Measurements from ENCODE around the gene PIEZO2. TPM values are rescaled to one million over a fixed set of nuclear protein-coding genes. Genes with fewer than 3 reads are reported as not detected.

Gene PIEZO2
- total and polyA plus RNA-seq, 11 donors = 0.04 to 4.9 (median 0.20) TPM; not detected in 2

GRCh38 chr18:10901329-10901728 is 248.0 kb downstream of the PIEZO2 start:
- Histone ChIP-seq H3K9me3 (no peaks in the 10 kb centered on the region), H3K27ac (no peak overlapping the region), H3K27me3 (no peaks in the 10 kb centered on the region), H3K4me1 (no peaks in the 10 kb centered on the region), H3K36me3 (no peaks in the 10 kb centered on the region), H3K4me3 (no peak overlapping the region)
- ATAC-seq (no peak), DNase-seq (no peak)
- WGBS, 4 donors = 77 to 90% (median 84%) methylated on average over 2 of the region's 2 CpGs
- TF ChIP-seq CTCF (IDR thresholded peaks at IDR 0.05) (no peak), POLR2A (IDR thresholded peaks at IDR 0.05) (no peak)
- intact Hi-C loops (cut with DNase I) = no loop called here

GRCh38 chr18:10900435-10900834 is 248.9 kb downstream of the PIEZO2 start:
- intact Hi-C loops (cut with DNase I) = no loop called here
- no peak overlapping the region for H3K27ac ChIP-seq
- no peaks in the 10 kb centered on the region for H3K27me3 ChIP-seq
- no peak for TF ChIP-seq POLR2A (IDR thresholded peaks at IDR 0.05)
- no peak overlapping the region for H3K4me3 ChIP-seq
- no peaks in the 10 kb centered on the region for H3K4me1 ChIP-seq
- H3K9me3 ChIP-seq = no peaks in the 10 kb centered on the region
- DNase-seq = no peak
- 79 to 95% (median 83%) methylated on average over 4 of the region's 4 CpGs for WGBS, 4 donors
- no peak for ATAC-seq
- no peaks in the 10 kb centered on the region for H3K36me3 ChIP-seq

GRCh38 chr18:10899481-10899880 is 249.9 kb downstream of the PIEZO2 start:
- Histone ChIP-seq H3K36me3 (no peaks in the 10 kb centered on the region), H3K9me3 (no peaks in the 10 kb centered on the region), H3K27me3 (no peaks in the 10 kb centered on the region), H3K27ac (no peak overlapping the region), H3K4me3 (no peak overlapping the region), H3K4me1 (no peaks in the 10 kb centered on the region)
- ATAC-seq (no peak), DNase-seq (no peak)
- no peak for TF ChIP-seq POLR2A (IDR thresholded peaks at IDR 0.05)
- no peak for TF ChIP-seq CTCF (IDR thresholded peaks at IDR 0.05)
- intact Hi-C loops (cut with DNase I) = no loop called here
- 80 to 100% (median 85%) methylated on average over 1 of the region's 1 CpG for WGBS, 4 donors

GRCh38 chr18:10898417-10898974 is 250.9 kb downstream of the PIEZO2 start:
- Histone ChIP-seq H3K27ac (no peak overlapping the region), H3K36me3 (no peaks in the 10 kb centered on the region), H3K9me3 (no peaks in the 10 kb centered on the region), H3K4me3 (no peak overlapping the region), H3K4me1 (no peaks in the 10 kb centered on the region), H3K27me3 (no peaks in the 10 kb centered on the region)
- WGBS, 4 donors = 85 to 89% (median 87%) methylated on average over 4 of the region's 4 CpGs
- no peak for TF ChIP-seq CTCF (IDR thresholded peaks at IDR 0.05)
- TF ChIP-seq POLR2A (IDR thresholded peaks at IDR 0.05) = no peak
- intact Hi-C loops (cut with DNase I) = no loop called here
- DNase-seq (no peak), ATAC-seq (no peak)

- ATAC-seq (no peak), DNase-seq (no peak)
- no peaks in the 10 kb centered on the region for H3K4me1 ChIP-seq
- TF ChIP-seq CTCF (IDR thresholded peaks at IDR 0.05) (no peak), POLR2A (IDR thresholded peaks at IDR 0.05) (no peak)
- no peaks in the 10 kb centered on the region for H3K27me3 ChIP-seq
- no peak overlapping the region for H3K27ac ChIP-seq
- intact Hi-C loops (cut with DNase I) = no loop called here
- H3K4me3 ChIP-seq = no peak overlapping the region
- WGBS, 4 donors = 71 to 79% (median 73%) methylated on average over 3 of the region's 3 CpGs
- no peaks in the 10 kb centered on the region for H3K36me3 ChIP-seq
- no peaks in the 10 kb centered on the region for H3K9me3 ChIP-seq
These were observed 252.5 kb downstream of the PIEZO2 start for GRCh38 chr18:10896851-10897250.

Data from heart left ventricle (tissue), 16 donors.